T-cell (primary cell): ENCODE results near the gene CDHR3. TPM values are rescaled to one million over a fixed set of nuclear protein-coding genes. Genes with fewer than 3 reads are reported as not detected.
"Not testable (repeated sequence)": the region's sequence is repeated elsewhere in the genome, so short reads cannot be mapped to it uniquely, and the experiment has no call there.

ENCODE experiments used
- ATAC-seq, 4 experiments: fragments of 200-7000 bp in 3 of 4; fragments of 150-1000 bp in 1 of 4; cut with Tn5 transposase; replicated peaks in 1 of 4; 1 replicate in 3 of 4; 2 replicates in 1 of 4; pipeline ENCODE4 v1.10.0; 2021; ENCODE audit warnings: moderate library complexity in 3 of 4, mild to moderate bottlenecking in 2 of 4, moderate number of reproducible peaks in 1 of 4
- CTCF ChIA-PET, 2 donors: fragments of 300-600 bp; sonication (Branson Sonifier 250); formaldehyde crosslinking; loops; one replicate each; lab custom pipeline; 2022; ENCODE audit warnings: antibody characterized with exemption in 2 of 2; lab: Charles Lee
- POLR2A ChIA-PET, 2 donors: fragments of 300-600 bp; sonication (Branson Sonifier 250); formaldehyde crosslinking; loops; one replicate each; lab custom pipeline; 2022; ENCODE audit warnings: antibody characterized with exemption in 2 of 2; lab: Charles Lee
- DNase-seq, 35 experiments: peaks; one replicate each; pipeline versions ENCODE4 v3.0.0 to v3.0.0-alpha.2; 2013 to 2023
- H3K27ac ChIP-seq: one replicate; pipeline ENCODE4 v1.5.1; 2013; ENCODE audit warnings: low read length
- H3K27me3 ChIP-seq, 2 experiments: replicated peaks in 1 of 2; 1 replicate in 1 of 2; 2 replicates in 1 of 2; pipeline versions ENCODE4 v1.6.1 to v1.7.0; 2013; ENCODE audit warnings: low read length in 1 of 2, mixed read lengths in 1 of 2; ENCODE audit not compliant: control insufficient read depth in 2 of 2, insufficient read depth in 2 of 2; ENCODE audit errors: extremely low read depth in 1 of 2
- H3K36me3 ChIP-seq, 2 donors: 1 replicate in 1 of 2; 2 replicates in 1 of 2; pipeline versions ENCODE4 v1.6.1 to v1.7.0; 2013; ENCODE audit warnings: low read length in 1 of 2; ENCODE audit not compliant: control insufficient read depth in 2 of 2, insufficient read depth in 1 of 2; ENCODE audit errors: extremely low read depth in 1 of 2
- H3K4me1 ChIP-seq, 2 experiments: 1 replicate in 1 of 2; 2 replicates in 1 of 2; pipeline versions ENCODE4 v1.6.1 to v1.7.0; 2013; ENCODE audit warnings: low read length in 2 of 2, mixed read lengths in 1 of 2; ENCODE audit not compliant: insufficient read depth in 2 of 2, control insufficient read depth in 1 of 2; ENCODE audit errors: extremely low read depth in 1 of 2
- H3K4me3 ChIP-seq, 2 donors: 1 replicate in 1 of 2; 2 replicates in 1 of 2; pipeline versions ENCODE4 v1.5.1 to v1.7.0; 2013; ENCODE audit warnings: mild to moderate bottlenecking in 2 of 2, low read length in 1 of 2, moderate library complexity in 1 of 2; ENCODE audit not compliant: control insufficient read depth in 1 of 2; ENCODE audit errors: extremely low read depth in 1 of 2
- H3K9me3 ChIP-seq: 2 replicates; pipeline ENCODE4 v1.7.0; 2013
- H3K27ac Mint-ChIP-seq, 2 donors: one replicate each; pipeline ENCODE4 v1.8.0; 2020 to 2021; ENCODE audit warnings: mild to moderate bottlenecking in 2 of 2, mixed read lengths in 2 of 2
- H3K27me3 Mint-ChIP-seq, 2 donors: one replicate each; pipeline ENCODE4 v1.8.0; 2021 to 2022; ENCODE audit warnings: mixed read lengths in 2 of 2
- H3K36me3 Mint-ChIP-seq: one replicate; pipeline ENCODE4 v1.8.0; 2021; ENCODE audit warnings: mixed read lengths
- H3K4me1 Mint-ChIP-seq, 3 donors: one replicate each; pipeline ENCODE4 v1.8.0; 2020 to 2022; ENCODE audit warnings: mixed read lengths in 3 of 3, mild to moderate bottlenecking in 1 of 3
- H3K4me3 Mint-ChIP-seq, 3 donors: one replicate each; pipeline ENCODE4 v1.8.0; 2020 to 2022; ENCODE audit warnings: mild to moderate bottlenecking in 3 of 3, mixed read lengths in 3 of 3, moderate library complexity in 3 of 3
- H3K9me3 Mint-ChIP-seq, 3 donors: one replicate each; pipeline ENCODE4 v1.8.0; 2020 to 2022; ENCODE audit warnings: mixed read lengths in 3 of 3
- WGBS: methylation state at CpG from one replicate; pipeline ENCODE4 v1.1.5; 2013; ENCODE audit warnings: missing lambda C conversion rate; ENCODE audit not compliant: insufficient coverage; 5-methylcytosine and 5-hydroxymethylcytosine counted together
- total RNA-seq, 35 experiments: library from RNA in 6 of 35; stranded (reverse) in 6 of 35; fragments of 120-200 nt in 1 of 35; gene quantifications; one replicate each; pipeline versions ENCODE4 v1.2.1 to v1.2.4 and lab custom pipeline; 2013 to 2026

CDHR3 gene
- total RNA-seq, 5 donors from 2014 or later (not counting 1 experiment from before 2014, with no cell fraction given) = 10.5 to 18.5 (median 14.5) TPM

DNA sequence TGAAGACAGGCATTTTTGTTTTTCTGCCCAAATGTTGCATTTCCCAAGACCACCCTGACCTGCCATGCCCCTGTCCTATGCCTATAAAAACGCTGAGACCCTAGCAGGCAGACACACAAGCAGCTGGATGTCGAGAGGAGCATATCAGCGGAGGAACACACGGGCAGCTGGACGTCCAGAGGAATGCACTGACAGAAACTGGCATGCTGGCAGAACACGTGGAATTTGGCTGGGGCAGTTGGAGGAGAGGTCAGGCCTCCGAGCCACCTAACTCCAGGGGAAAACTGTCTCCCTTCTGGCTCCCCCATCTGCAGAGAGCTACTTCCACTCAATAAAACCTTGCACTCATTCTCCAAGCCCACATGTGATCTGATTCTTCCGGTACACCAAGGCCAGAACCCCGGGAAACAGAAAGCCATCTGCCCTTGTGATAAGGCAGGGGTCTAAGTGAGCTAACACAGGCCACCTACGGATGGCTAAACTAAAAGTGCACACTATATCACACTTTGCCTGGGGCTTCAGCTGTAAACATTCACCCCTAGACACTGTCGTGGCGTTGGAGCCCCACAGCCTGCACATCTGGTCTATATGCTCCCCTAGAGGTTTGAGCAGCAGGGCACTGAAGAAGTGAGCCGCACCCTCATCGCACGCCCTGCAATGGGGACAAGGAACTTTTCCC, 10.0 kb upstream of the CDHR3 start:
- Mint-ChIP-seq H3K4me1 (no peaks in the 10 kb centered on the region), H3K36me3 (peaks cover 17% of the 10 kb centered on the region), H3K27me3 (peaks cover 0 to 14% of the 10 kb centered on the region in 2 donors), H3K4me3 (no peak overlapping the region), H3K27ac (no peak overlapping the region), H3K9me3 (peaks cover 5 to 9% (median 5%) of the 10 kb centered on the region in 3 donors)
- DNase-seq (no peak), ATAC-seq (no peak)
- no peaks in the 10 kb centered on the region for H3K9me3 ChIP-seq
- no peak overlapping the region for H3K4me3 ChIP-seq
- WGBS = 63% methylated on average over 10 of the region's 15 CpGs
- H3K36me3 ChIP-seq = no peaks in the 10 kb centered on the region
- no peaks in the 10 kb centered on the region for H3K4me1 ChIP-seq
- peaks cover 0 to 3% of the 10 kb centered on the region in 2 experiments for H3K27me3 ChIP-seq
- POLR2A ChIA-PET = no interaction called here
- no peak overlapping the region for H3K27ac ChIP-seq
- CTCF ChIA-PET = interaction anchor here in 1 of 2 donors (0.9 kb wide), 1 partner anchor 13 kb away, joined by 3 read pairs; no protein-coding TSS in a partner anchor

DNA sequence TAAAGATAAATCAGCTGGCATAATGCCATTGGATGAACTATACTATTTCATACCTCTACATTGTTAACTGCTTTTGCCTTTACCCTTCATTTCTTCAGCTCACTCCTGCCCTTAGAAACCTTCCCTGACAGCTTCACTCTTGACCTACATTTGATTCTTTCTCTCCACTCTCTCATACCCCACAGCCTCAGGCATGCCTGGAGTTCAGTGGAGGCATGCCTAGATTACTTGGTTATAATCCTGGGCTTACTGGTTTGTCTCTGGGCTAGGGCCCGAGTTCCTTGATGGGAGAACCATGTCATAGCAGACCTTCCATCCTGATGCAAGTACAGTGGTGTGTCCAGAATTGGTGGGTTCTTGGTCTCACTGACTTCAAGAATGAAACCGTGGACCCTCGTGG, 8.4 kb upstream of the CDHR3 start:
- Histone ChIP-seq H3K9me3 (no peaks in the 10 kb centered on the region), H3K27me3 (peaks cover 0 to 3% of the 10 kb centered on the region in 2 experiments), H3K27ac (no peak overlapping the region), H3K36me3 (no peaks in the 10 kb centered on the region), H3K4me1 (no peaks in the 10 kb centered on the region), H3K4me3 (no peak overlapping the region)
- DNase-seq (no peak), ATAC-seq (no peak)
- ChIA-PET POLR2A (no interaction called here), CTCF (interaction anchor here in 1 of 2 donors (0.5 kb wide), 2 partner anchors 297 to 525 kb away, joined by 3 to 4 read pairs; no protein-coding TSS in a partner anchor)
- H3K36me3 Mint-ChIP-seq = peaks cover 17% of the 10 kb centered on the region
- no peak overlapping the region for H3K27ac Mint-ChIP-seq
- no peak overlapping the region for H3K4me3 Mint-ChIP-seq
- 88% methylated on average over 3 of the region's 3 CpGs for WGBS
- no peaks in the 10 kb centered on the region for H3K4me1 Mint-ChIP-seq
- peaks cover 0 to 14% of the 10 kb centered on the region in 2 donors for H3K27me3 Mint-ChIP-seq
- peaks cover 5 to 9% (median 5%) of the 10 kb centered on the region in 3 donors for H3K9me3 Mint-ChIP-seq

DNA sequence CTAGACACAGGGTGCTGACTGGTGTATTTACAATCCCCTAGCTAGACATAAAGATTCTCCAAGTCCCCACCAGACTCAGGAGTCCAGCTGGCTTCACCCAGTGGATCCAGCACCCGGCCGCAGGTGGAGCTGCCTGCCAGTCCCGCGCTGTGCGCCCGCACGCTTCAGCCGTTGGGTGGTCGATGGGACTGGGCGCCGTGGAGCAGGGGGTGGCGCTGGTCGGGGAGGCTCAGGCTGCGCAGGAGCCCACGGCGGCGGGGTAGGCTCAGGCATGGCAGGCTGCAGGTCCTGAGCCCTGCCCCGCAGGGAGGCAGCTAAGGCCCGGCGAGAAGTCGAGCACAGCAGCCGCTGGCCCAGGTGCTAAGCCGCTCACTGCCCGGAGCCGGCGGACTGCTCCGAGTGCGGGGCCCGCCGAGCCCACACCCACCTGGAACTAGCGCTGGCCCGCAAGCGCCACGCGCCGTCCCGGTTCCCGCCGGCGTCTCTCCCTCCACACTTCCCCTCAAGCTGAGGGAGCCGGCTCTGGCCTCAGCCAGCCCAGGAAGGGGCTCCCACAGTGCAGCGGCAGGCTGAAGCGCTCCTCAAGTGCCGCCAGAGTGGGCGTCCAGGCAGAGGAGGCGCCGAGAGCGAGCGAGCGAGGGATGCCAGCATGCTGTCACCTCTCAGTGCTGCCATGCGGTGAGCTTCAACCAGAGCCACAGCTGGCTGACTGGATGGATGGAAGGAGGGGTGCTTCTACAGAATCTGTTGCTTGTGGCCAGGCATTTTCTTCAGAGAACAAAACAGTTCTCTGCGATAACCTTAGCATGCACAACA, 7.2 kb upstream of the CDHR3 start:
- H3K27ac ChIP-seq, H3K36me3 ChIP-seq, H3K4me3 Mint-ChIP-seq, H3K4me1 ChIP-seq, H3K9me3 Mint-ChIP-seq, H3K9me3 ChIP-seq, ATAC-seq, CTCF ChIA-PET, H3K4me3 ChIP-seq, DNase-seq, POLR2A ChIA-PET, H3K27me3 ChIP-seq, H3K27ac Mint-ChIP-seq, H3K4me1 Mint-ChIP-seq: not testable (repeated sequence)
- 90% methylated on average over 49 of the region's 52 CpGs for WGBS
- Mint-ChIP-seq H3K27me3 (peaks cover 0 to 14% of the 10 kb centered on the region in 2 donors), H3K36me3 (peaks cover 17% of the 10 kb centered on the region)

DNA sequence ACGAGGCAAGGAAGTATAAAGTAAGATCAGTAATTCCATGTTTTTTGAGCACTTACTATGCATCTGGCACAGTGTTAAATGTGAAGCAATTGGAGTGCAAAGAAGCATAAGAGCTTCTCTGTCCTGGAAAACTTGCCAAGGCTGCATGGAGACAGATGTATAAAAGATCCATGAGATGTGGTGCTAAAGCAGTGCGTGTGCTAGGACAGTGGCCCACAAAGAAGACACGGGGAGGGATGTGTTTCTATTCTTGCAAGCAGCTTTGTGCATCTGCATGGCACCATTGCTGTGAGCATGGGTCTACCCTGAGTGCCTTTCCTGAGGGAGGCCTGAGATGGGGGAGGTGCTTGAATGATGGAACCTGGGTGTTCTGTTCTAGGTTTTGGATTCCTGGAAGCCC, 5.1 kb upstream of the CDHR3 start:
- POLR2A ChIA-PET = no interaction called here
- Histone ChIP-seq H3K4me1 (no peaks in the 10 kb centered on the region), H3K27ac (no peak overlapping the region), H3K36me3 (no peaks in the 10 kb centered on the region), H3K9me3 (no peaks in the 10 kb centered on the region), H3K4me3 (no peak overlapping the region), H3K27me3 (peaks cover 0 to 5% of the 10 kb centered on the region in 2 experiments)
- H3K9me3 Mint-ChIP-seq = no peaks in the 10 kb centered on the region
- peaks cover 0 to 14% of the 10 kb centered on the region in 2 donors for H3K27me3 Mint-ChIP-seq
- H3K27ac Mint-ChIP-seq = no peak overlapping the region
- DNase-seq = no peak
- 86% methylated on average over 3 of the region's 3 CpGs for WGBS
- no peak for ATAC-seq
- H3K4me1 Mint-ChIP-seq = no peaks in the 10 kb centered on the region
- peaks cover 4% of the 10 kb centered on the region for H3K36me3 Mint-ChIP-seq
- no peak overlapping the region for H3K4me3 Mint-ChIP-seq
- CTCF ChIA-PET = no interaction called here

DNA sequence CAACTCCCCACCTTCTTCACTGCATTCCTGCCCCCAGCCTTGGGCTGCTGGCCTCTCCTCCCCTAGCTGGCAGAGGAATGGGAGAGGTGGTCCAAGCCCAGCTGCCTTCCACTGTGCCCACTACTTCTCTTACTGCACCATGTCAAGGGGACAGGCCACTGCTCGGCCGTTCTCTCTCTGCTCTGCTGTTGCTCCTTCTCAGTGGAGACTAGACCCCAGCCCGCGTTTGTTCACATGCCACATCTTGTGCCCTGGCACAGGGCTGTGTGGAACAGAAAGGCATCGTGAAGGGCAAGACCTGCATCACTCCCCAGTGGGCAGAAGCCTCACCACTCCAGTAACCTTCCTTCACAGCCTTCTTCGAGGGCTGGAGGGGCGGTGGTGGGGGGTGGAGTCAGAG, 711 bp upstream of the CDHR3 start:
- WGBS = 100% methylated on average over 4 of the region's 7 CpGs
- no peak for DNase-seq

DNA sequence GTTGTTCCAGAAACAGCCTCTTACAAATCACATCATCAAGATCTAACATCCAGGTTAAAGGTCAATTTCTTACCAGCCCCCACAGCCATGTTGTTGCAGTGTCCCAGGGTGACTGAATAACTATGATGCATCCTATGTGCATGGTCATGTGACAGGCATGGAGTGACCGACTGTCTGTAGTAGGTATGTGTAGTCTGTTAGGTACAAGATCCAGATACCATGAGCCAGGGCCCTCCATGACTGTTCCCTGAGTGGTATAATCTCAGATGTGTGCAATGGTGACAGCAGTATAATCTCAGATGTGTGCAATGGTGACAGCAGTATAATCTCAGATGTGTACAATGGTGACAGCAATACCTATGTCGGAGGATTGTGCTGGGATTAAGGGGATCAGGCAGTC, 8.8 kb downstream of the CDHR3 start:
- no peak for ATAC-seq
- Mint-ChIP-seq H3K9me3 (no peaks in the 10 kb centered on the region), H3K4me3 (no peak overlapping the region), H3K27ac (no peak overlapping the region), H3K4me1 (no peaks in the 10 kb centered on the region), H3K36me3 (no peaks in the 10 kb centered on the region), H3K27me3 (no peaks in the 10 kb centered on the region)
- Histone ChIP-seq H3K4me3 (no peak overlapping the region), H3K4me1 (no peaks in the 10 kb centered on the region), H3K27me3 (no peaks in the 10 kb centered on the region), H3K9me3 (no peaks in the 10 kb centered on the region), H3K27ac (no peak overlapping the region), H3K36me3 (no peaks in the 10 kb centered on the region)
- ChIA-PET CTCF (interaction anchor here in 1 of 2 donors (0.5 kb wide), 1 partner anchor 499 kb away, joined by 3 read pairs; no protein-coding TSS in a partner anchor), POLR2A (no interaction called here)
- no peak for DNase-seq
- 95% methylated on average over 2 of the region's 2 CpGs for WGBS

More for the DNA sequence above, 711 bp upstream of the CDHR3 start:
- CTCF ChIA-PET = interaction anchor here in 1 of 2 donors (0.5 kb wide), 1 partner anchor 305 kb away, joined by 3 read pairs; no protein-coding TSS in a partner anchor
- no peak overlapping the region for H3K27ac Mint-ChIP-seq
- Histone ChIP-seq H3K4me3 (no peak overlapping the region), H3K36me3 (no peaks in the 10 kb centered on the region), H3K4me1 (no peaks in the 10 kb centered on the region), H3K27me3 (peaks cover 0 to 5% of the 10 kb centered on the region in 2 experiments), H3K9me3 (no peaks in the 10 kb centered on the region), H3K27ac (no peak overlapping the region)
- no peak for ATAC-seq
- H3K9me3 Mint-ChIP-seq = no peaks in the 10 kb centered on the region
- no peak overlapping the region for H3K4me3 Mint-ChIP-seq
- POLR2A ChIA-PET = no interaction called here
- peaks cover 0 to under 1% of the 10 kb centered on the region in 2 donors for H3K27me3 Mint-ChIP-seq
- no peaks in the 10 kb centered on the region for H3K4me1 Mint-ChIP-seq
- no peaks in the 10 kb centered on the region for H3K36me3 Mint-ChIP-seq
